GM18909 (cell line): ENCODE measurements around the gene IL37.
"Not testable (repeated sequence)": the region's sequence is repeated elsewhere in the genome, so short reads cannot be mapped to it uniquely, and the experiment has no call there.

Experiments used
- ATAC-seq: cut with Tn5 transposase; IDR thresholded peaks from one replicate; pipeline ENCODE4 v1.9.1; 2021; ENCODE audit warnings: mild to moderate bottlenecking; ENCODE audit not compliant: unreplicated experiment, poor library complexity

Gene IL37

DNA sequence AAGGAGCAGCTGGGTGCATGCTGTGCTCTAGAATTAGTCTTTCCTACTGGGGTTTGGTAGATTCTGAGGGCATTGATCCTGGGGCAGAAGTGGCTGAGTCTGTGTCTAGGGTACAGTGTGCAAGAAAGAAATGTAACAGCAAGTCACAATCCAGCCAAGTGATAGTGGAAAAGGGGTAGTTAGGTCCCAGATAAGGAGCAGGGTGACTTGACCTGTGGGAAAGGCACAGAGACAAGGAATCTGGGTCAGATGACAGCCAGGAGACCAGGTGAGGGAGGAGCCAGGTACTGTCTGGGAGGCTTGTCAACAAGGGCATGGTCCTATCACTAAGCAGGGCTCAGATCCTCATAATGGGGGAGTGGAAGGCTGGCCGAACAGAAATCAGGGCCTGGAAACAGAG, 8.1 kb downstream of the IL37 start:
- no peak for ATAC-seq

DNA sequence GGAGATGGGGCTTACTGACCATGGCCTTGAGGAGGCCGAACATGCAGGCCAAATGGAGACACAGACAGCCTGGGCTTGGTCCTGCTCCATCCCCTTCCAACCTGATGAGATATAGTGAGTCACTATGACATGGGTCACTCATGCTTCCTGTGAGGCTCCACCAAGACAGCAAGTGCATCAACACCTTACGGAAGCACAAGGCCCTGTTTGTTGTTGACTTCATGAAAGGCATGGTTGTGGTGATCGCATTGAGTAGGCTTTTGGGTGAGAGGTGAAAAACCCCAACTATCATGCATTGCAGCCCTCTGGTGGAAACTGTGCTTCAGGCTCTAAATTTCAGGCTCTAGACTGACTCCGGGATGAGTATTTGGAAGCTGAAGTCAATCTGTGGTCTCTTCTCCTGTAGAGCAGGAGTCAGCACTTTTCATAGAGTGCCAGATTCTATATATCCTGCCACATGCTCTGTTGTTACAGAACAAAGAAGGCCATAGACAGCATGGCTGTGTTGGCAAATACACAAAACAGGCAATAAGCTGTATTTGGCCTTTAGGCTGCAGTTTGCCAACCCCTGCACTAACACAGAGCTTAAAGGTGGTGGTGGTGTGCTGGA, 10.1 kb downstream of the IL37 start:
- no peak for ATAC-seq

DNA sequence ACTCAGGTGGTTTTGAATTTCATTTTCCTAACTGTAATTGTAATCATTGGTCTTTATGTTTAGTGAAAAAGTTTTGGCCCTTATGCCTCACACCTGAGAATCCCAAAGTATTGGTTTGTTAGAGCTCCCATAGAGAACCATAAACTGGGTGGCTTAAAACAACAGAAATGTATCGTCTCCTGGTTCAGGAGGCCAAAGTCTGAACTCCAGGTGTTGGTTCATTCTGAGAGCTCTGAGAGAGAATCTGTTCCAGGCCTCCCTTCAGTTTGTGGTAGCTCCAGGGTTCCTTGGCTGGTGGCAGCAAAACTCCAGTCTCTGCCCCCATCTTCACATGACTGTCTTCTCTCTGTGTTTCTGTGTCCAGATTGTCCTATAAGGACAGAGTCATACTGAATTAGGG, 11.0 kb downstream of the IL37 start:
- ATAC-seq: no peak

DNA sequence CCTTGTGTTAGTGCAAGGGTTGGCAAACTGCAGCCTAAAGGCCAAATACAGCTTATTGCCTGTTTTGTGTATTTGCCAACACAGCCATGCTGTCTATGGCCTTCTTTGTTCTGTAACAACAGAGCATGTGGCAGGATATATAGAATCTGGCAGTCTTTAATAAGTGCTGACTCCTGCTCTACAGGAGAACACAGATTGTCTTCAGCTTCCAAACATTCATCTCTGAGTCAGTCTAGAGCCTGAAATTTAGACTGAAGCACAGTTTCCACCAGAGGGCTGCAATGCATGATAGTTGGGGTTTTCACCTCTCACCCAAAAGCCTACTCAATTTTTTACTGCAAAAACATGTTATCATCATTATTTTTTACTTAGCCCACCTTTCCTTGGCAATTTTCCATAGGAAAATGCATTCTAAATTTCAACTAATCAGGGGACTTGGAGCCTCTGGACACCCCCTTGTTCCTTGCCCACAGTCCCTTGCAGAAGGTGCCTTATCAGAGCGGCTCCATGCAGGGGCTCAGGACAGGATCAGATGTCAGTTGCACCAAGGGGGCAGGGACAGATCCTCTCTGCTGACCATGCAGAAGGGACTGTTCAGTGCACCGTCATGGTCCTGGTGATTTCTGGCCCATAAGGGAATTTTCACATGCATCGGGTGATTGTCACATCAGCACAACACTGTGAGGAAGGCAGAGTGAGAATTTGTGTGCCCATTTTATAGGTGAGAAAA, 12.4 kb downstream of the IL37 start:
- no peak for ATAC-seq

DNA sequence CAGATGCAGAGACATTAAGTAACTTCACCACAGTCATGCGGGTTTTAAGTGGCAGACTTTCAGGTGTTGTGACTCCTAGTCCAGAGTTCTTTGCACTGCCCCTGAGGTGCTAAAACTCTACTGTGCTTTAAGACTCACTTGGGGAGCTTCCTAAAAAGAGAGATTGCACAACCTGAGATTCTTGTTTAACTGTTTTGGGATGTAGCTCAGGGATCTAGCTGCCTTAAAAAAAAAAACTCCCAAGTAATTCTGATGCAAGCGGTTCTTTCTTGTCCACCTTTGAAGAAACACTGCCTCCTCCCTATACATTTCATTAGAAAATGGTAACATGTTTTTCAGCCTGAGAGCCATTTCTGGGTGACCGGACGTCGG, 13.0 kb downstream of the IL37 start:
- ATAC-seq: no peak

DNA sequence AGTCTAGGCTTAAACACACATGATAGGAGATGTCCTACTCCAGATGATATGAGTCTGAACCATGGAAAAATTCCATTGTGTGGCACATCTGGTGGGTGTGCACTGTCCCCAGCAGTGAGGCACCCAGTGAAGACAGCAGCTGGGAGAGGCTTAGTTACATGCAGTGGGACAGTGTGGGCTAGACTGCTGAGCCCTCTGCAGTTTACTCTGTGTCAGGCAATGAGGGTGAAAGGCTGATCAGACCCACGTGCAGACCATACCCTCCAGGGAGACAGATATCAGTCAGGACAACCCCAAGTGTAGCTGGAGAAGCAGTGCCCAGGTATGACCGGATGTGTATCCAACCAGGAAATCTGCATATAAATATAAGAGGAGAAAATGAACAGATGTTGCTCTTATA, 13.4 kb downstream of the IL37 start:
- no peak for ATAC-seq

DNA sequence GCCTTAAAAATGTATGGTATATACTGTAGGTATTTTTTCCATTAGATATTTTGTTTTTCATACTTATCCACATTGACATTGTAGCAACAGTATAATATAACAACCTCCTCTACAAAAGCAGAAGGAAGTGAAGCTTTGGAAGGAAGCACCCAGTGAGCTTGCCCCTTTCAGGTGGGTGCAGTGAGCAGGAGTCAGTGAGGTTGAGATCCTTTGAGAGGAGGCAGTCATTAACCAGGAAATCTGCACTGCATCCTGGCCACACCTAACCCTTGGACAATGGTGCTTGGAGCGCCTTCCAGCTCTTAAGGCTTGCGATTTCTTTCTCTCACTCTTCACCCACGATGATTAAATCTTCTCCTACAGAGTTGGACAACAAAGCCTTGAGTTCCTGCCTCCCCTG, 13.9 kb downstream of the IL37 start:
- ATAC-seq: no peak

DNA sequence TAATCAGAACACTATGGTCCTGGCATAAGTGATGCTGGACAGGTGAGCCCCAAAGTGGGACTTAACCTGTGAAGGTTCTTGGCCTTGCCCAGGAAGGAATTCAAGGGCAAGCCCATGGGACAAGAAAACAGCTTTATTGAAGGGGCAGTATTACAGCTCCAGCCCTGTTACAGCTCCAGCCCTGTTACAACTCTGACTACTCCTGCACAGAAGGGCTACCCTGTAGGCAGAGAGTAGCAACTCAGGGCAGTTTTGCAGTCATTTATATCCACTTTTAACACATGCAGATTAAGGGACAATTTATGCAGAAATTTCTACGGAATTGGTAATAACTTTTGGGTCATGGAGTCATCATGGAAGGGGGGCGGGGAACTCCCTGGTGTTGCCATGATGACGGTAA, 15.7 kb downstream of the IL37 start:
- ATAC-seq: no peak

DNA sequence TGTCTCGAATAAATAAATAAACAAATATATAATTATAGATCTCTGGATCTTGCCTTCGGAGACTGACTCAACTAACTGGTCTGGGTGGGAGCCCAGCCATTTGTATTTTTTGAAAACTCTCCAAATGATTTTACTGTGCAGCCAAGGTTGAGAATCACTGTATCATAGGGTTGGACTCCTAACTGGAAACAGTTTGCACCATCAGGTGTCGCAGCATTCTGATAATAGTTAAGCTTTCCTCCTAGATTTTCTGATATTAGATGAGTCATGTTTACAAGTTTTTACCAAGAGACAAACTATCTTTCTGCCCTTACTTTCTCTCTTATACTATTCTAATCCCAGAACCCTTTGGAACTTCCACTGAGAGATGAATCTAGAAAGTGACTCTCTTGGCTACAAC, 16.8 kb downstream of the IL37 start:
- no peak for ATAC-seq

DNA sequence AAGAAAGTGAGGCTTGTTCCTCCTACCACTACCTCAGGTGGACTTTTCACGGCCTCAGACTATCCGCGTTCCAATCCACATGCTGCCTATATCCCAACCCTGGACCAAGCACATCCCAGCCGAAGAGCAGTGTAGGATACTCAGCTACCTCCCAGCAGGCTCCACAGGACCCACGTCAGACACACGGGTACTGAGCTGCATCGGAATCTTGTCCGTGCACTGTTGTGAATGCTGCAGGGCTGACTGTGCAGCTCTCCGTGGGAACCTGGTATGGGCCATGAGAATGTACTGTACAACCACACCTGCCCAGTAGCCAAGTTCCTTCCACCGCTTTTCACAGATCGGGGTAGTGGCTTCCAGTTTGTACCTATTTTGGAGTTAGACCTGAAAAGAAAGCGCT, 22.3 kb downstream of the IL37 start:
- ATAC-seq: no peak

DNA sequence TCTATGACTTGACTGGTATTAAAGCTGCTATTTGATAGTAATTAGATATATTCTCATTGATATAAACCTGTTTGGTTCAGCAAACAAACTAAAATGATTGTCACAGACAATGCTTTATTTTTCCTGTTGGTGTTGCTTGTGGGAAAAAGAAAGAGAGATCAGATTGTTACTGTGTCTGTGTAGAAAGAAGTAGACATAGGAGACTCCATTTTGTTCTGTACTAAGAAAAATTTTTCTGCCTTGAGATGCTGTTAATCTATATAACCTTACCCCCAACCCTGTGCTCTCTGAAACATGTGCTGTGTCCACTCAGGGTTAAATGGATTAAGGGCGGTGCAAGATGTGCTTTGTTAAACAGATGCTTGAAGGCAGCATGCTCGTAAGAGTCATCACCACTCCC, 23.2 kb downstream of the IL37 start:
- not testable (repeated sequence) for ATAC-seq

DNA sequence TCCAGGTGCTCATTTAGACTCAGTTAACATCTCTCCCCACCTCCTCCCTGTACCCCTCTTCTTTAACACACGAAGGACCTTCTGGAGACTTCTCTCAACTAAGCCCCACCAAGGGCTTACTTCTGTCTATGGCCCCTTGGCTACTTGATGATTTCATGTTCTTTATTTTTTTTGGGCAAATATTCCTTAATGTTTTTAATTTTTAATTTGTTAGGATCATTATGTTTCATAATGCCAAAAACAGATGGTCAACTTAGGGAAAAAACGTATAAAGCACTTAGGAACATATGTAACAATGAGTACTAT, 25.9 kb downstream of the IL37 start:
- ATAC-seq: no peak

DNA sequence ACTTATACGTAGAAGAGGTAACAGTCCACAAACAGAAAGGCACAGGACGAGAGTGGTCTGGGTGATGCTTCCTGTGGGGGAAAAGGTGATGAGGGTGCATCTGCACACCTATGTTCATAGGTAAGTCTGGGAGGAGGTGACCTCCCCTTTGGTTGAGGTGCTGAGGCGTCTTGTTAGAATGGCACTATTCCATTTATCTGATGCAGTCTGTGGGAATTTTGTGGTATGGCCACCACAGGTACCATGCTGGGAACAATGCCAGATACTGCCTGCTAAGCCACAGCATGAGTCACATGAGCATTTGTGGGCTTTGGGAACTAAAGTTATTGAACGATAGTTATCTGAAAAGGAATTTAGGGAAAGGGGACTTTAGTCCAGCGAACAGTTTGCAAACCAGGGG, 27.9 kb downstream of the IL37 start:
- no peak for ATAC-seq

DNA sequence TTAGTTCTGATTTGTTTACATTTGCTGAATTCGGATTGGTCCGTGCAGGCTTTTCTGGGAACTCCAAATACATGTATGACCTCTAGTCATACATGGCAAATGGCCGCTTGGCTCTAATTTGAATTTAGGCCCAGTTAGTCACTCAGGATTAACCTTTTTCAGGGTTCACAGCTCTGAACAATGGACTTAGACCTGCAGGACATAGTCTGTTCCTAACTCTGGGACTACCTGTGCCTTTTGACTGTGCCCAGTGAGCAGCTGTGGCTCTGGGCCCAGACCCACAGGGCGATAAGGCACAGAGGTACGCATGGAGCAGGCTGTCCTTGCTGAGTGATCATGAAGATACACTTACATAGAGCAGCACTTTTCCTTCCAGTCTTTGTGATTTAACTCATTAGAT, 28.5 kb downstream of the IL37 start:
- ATAC-seq: no peak

DNA sequence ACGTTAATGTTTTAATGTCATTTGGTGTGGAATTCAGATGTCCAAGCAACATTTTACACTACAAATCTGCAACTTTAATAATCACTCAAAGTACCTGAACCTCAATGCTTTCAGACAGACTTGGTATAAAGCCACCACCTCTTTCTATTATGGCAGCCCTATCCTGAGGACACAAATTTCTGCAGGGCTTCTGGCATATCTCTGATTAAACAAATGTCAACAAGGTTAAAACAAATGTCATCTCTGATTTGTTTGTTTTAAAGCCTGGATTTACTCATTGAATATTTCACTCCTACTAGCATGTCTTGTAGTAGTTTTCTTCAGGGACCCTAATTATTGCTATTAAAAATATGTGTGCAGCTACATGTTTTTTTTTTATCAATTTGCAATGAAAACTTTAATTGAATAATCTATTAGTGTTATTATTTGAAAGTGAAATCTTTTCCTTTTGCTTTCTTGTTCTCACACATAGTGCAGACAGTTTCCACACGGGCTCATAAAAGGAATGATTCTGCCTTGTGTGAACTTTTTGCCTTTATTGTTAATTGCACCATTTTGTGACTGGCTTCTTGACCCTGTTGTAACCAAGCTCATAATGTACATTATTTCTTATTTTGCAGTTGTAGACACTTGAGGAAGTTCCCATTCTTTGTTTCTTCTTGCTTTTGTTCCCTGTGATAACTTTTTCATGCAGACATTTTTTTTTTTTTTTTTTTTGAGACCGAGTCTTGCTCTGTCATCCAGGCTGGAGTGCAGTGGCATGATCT, 30.1 kb downstream of the IL37 start:
- ATAC-seq: no peak

DNA sequence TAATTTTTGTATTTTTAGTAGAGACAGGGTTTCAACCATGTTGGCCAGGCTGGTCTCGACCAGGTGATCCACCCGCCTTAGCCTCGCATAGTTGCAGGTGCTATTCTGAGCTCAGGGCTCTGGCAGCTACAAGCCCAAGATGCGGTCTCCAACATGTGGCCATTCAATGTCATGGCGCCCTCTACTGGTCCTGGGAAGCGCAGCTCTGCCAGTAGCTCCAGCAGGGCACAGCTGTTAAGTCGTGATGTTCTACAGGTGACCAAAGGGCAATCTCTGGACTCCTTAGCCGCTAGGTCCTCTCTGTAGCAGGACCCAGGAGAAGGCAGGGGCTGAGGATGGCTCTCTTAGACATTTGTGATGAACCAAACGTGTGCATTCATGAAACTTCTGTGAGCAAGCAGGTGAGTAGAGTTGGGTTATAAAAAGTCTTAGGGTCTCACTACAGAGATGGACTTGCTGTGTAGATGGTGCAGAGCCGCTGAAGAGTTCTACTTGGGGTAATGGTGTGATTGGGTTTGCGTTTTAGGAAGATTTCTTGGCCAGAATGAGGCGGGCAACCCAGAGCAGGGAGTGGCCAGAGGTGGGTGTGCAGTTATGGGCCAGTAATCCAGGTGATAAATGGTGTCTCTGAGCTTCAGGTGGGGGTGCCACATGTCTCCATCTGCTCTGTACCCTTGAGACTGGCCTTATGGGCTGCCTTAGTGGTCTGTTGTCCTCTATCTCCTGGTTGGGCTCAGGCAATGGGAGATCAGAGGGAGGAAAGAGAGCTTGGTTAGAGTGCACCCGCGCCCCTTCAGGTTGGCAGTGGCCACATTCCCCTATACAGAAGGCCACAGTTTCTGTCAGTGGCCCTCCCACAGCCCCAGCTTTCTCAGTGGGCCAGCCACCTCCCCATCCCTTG, 31.0 kb downstream of the IL37 start:
- peak; percentile 84 for ATAC-seq

DNA sequence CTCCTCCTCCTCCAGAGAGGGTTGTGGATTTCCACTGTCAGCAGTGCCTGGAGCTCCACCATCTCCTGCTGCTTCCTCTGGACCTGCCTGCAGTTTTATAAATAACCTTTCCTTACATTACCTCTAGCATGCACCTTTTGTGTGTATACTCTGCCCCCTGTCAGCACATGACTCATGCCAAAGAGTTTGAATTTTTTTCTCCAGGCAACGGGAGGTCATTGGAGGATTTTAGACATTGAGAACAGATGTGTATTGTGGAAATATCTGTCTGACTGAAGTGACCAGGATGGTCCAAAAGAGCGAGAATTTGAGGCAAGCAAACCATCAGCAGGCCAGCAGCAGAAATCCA, 31.7 kb downstream of the IL37 start:
- ATAC-seq: no peak

DNA sequence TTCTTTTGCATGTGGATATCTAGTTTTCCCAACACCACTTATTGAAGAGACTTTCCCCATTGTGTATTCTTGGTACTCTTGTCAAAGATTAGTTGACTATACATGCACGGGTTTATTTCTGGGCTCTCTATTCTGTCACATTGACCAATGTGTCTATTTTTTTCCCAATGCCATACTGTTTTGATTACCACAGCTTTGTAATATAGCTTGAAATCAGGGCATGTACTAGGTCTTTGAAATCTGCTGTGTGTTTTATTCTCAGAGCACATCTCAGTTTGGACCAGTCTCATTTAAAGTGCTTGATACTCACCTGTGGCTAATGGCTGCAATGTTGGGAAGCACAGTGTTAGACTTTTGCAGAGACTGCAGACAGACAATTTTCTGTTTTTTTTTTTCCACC, 34.0 kb downstream of the IL37 start:
- ATAC-seq: no peak

DNA sequence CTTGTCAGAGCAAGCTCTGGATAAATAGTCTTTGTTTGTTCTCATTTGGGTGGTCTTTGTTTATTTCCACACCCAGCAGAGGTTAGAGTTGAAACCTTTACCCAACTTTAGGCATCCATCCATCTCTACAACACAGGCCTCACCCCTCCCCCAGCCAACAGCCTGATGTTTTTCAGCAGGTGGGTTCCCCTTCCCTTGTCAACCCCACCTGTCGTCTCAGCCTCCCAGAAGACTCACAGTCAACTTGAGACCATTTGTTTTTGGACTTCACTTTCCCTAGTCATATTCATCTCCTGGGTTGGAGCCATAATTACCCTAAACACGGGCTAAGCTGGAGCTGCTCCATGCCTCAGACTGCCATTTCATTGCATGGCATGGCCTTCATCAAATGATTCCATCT, 35.1 kb downstream of the IL37 start:
- ATAC-seq: no peak

DNA sequence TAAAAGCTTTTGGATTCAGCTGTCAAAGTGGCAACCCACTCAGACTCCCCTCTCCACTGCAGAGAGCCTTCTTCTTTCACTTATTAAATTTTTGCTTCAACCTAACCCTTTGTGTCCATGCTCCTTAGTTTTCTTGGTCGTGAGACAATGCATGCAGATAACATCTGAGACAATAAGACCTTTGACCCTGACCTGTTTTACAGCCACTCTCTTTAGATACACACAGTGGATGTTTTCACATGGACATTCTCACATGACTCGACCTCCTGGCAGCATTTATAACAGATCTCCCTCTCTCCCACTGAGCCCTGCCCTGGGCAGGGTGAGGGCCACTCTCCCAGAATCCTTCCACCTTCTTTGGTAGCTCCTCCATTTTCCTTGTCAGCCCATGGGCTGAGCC, 36.4 kb downstream of the IL37 start:
- no peak for ATAC-seq

DNA sequence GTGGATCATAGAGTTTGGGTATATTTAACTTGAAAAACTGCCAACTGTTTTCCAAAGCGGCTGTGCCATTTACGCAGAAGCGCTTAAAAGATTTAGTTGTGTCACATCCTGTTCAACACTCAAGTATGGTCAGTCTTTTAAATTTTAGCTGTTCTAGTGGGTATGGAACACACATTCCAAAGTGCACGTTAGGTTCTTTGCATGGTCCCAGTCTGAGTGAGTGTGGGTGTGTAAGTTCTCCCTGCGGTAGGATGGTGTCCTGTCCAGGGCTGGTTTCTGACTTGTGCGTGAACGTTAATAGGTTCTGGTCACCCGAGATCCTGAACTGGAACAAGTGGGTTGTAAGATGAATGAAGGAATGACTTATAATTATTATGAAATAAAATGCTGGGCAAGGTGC, 38.5 kb downstream of the IL37 start:
- ATAC-seq: no peak
